ENCODE data around the gene GABRG1.

GABRG1 gene

DNA sequence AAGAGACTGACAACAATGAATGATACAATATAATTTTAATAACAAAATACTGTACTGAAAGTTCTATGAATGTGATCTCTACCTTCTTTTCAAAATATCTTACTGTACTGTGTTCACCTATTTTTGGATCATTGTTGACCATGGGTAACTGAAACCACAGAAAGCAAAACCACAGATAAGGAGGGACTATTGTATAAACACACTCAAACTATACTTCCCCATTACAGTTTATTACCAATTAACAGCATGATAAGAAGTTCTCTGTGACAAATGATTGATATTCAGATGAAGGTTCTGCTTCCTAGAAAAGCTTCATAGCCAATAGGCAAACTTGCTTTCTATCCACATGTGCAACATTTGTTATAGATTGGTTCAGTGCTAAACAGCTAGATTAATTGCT is 50.1 kb downstream of the GABRG1 start:
- DNase-seq (ENCODE audit: low read depth, low spot score) = no peak
- H3K4me3 ChIP-seq (ENCODE audit: low read depth, low read length) = no peak overlapping the region
- ChIA-PET POLR2A (no interaction called here), CTCF (no interaction called here)
- TF ChIP-seq, protein P1, sequence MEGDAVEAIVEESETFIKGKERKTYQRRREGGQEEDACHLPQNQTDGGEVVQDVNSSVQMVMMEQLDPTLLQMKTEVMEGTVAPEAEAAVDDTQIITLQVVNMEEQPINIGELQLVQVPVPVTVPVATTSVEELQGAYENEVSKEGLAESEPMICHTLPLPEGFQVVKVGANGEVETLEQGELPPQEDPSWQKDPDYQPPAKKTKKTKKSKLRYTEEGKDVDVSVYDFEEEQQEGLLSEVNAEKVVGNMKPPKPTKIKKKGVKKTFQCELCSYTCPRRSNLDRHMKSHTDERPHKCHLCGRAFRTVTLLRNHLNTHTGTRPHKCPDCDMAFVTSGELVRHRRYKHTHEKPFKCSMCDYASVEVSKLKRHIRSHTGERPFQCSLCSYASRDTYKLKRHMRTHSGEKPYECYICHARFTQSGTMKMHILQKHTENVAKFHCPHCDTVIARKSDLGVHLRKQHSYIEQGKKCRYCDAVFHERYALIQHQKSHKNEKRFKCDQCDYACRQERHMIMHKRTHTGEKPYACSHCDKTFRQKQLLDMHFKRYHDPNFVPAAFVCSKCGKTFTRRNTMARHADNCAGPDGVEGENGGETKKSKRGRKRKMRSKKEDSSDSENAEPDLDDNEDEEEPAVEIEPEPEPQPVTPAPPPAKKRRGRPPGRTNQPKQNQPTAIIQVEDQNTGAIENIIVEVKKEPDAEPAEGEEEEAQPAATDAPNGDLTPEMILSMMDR (IDR thresholded peaks at IDR 0.05; ENCODE audit: insufficient read depth, low read length, missing control alignments) = no peak

DNA sequence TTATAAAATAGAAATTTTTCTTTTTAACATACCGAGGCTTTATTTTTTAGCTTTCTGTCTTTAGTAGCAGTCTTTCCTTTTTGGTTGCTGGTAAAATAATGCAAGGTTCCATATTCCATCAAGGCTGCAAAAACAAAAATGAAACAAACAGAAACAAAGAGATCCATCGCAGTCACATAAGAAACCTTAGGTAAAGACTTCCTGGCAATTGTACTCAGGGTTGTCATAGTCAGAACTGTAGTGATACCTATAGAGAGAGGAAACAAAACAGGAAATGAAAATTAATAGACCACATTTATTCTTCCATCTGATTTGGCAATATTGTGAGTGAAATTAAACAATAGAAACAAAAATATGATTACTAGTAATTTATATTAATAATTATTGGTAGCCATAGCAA is 72.5 kb downstream of the GABRG1 start:
- TF ChIP-seq, protein P1 (IDR thresholded peaks at IDR 0.05; ENCODE audit: insufficient read depth, low read length, missing control alignments) = no peak
- CTCF ChIA-PET = no interaction called here
- H3K4me3 ChIP-seq (ENCODE audit: low read depth, low read length) = no peak overlapping the region
- POLR2A ChIA-PET = no interaction called here
- DNase-seq (ENCODE audit: low read depth, low spot score) = no peak

DNA sequence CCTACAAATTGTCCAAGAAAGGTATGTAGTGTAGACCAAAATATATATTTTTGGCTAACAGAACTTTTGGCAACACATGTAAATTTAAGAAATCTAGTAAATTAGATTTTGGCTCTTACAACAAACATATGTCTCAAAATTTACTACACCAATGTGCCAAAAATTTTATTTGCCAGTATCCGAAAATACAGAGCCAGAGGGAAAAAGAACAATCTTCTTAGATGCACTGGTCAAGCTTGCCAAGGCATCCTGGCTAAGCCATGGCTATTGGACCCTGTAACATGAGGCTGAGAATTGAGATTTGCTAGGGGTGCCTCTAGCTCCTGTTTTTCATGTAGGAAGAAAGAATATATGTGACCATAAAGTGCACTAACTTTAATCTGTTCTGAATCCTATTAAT is 91.8 kb downstream of the GABRG1 start:
- H3K4me3 ChIP-seq (ENCODE audit: low read depth, low read length) = no peak overlapping the region
- TF ChIP-seq, protein P1 (IDR thresholded peaks at IDR 0.05; ENCODE audit: insufficient read depth, low read length, missing control alignments) = no peak
- no peak for DNase-seq (ENCODE audit: low read depth, low spot score)
- POLR2A ChIA-PET = no interaction called here
- CTCF ChIA-PET = no interaction called here

DNA sequence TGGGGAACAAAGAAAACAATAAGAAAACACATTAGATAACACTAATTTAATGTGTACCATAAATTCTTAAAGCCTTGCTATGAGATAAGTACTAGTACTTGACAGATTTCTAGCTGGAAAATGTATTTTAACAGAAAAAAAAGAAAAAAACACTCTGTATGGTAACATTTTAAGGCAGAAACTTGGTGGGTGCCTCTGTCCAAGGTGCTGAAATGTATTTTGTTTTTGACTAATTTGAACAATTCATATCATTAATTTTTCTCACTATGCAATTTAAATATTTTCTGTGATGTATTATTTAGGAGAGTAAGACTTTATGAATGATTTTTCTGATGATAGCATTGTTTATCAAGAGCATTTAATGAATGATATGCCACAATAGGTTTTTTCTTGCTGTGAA is 107.5 kb downstream of the GABRG1 start:
- H3K4me3 ChIP-seq (ENCODE audit: low read depth, low read length) = no peak overlapping the region
- TF ChIP-seq, protein P1 (IDR thresholded peaks at IDR 0.05; ENCODE audit: insufficient read depth, low read length, missing control alignments) = no peak
- CTCF ChIA-PET = no interaction called here
- POLR2A ChIA-PET = no interaction called here
- no peak for DNase-seq (ENCODE audit: low read depth, low spot score)

DNA sequence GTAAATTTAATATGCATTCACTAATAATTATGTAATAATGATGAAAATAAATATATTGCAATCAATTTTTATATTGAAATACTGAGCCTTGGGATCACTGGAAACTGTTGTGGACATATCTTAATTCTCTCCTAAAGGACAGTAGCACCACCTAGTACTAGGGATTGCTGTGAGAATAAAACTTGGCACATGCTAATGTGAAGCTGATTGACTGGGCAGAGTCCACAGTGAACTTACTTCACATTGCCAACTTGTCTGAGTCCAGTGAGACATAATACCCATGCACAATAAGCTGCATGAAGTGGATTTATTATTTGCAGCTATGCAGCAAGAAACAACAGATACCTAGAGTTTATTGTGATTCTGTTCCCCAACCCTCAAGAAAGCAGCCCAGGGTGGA is 131.1 kb downstream of the GABRG1 start:
- no peak for DNase-seq (ENCODE audit: low read depth, low spot score)
- H3K4me3 ChIP-seq (ENCODE audit: low read depth, low read length) = no peak overlapping the region
- ChIA-PET POLR2A (no interaction called here), CTCF (no interaction called here)
- TF ChIP-seq, protein P1 (IDR thresholded peaks at IDR 0.05; ENCODE audit: insufficient read depth, low read length, missing control alignments) = no peak

DNA sequence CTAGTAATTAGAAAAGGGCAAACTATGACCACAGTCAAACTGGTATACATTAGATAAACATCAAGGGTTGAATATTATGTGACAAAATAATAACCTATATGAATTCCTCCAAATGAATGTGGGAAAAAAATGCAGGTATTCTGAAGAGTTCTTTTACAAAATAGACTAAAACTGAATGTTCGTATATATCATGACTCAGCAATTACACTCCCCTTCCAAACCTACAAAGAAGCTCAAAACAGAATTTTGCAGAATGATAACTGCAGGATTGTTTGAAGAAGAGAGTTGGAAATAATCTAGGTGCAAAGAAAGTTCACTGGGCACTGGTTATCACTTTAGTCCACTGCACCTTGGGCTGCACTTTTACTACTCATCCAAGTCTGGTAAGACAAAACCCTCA is 134.1 kb downstream of the GABRG1 start:
- POLR2A ChIA-PET = no interaction called here
- DNase-seq (ENCODE audit: low read depth, low spot score) = no peak
- TF ChIP-seq, protein P1 (IDR thresholded peaks at IDR 0.05; ENCODE audit: insufficient read depth, low read length, missing control alignments) = no peak
- CTCF ChIA-PET = no interaction called here
- H3K4me3 ChIP-seq (ENCODE audit: low read depth, low read length) = no peak overlapping the region
